GM19372 (cell line): ENCODE data around the gene AFDN.

Experiments used
- ATAC-seq: cut with Tn5 transposase; IDR thresholded peaks from one replicate; pipeline ENCODE4 v1.9.1; 2021; ENCODE audit warnings: mild to moderate bottlenecking, low read depth, moderate library complexity; ENCODE audit not compliant: unreplicated experiment

AFDN gene

DNA sequence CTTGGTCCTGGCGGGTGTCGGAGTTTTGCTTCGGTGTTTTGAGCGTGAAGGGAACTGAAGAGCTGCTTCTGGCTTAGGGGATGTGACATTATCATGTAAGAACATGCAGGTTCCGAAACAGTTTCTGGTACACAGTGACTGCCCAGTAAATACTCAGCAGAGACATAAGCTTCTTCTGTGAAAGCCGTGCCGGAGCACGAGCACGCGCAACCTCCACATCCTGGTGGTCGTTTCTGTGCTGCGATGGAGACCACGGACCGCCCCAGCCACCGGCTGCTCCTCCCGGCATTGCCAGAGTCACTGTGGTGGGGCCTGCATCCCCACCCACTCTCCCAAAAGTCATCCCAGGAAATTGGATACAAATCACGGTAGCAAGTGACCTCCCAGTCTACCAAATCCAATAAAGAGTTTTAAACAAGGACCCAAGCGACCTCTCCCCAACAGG, 189.5 kb downstream of the AFDN start:
- ATAC-seq: no peak

- ATAC-seq: no peak
Observed at GRCh38 chr6:168016721-168017525, 190.2 kb downstream of the AFDN start.

GRCh38 chr6:168017629-168018028, 190.9 kb downstream of the AFDN start:
- ATAC-seq: no peak

- ATAC-seq: no peak
Observed at GRCh38 chr6:168018664-168019063, 192.0 kb downstream of the AFDN start.

DNA sequence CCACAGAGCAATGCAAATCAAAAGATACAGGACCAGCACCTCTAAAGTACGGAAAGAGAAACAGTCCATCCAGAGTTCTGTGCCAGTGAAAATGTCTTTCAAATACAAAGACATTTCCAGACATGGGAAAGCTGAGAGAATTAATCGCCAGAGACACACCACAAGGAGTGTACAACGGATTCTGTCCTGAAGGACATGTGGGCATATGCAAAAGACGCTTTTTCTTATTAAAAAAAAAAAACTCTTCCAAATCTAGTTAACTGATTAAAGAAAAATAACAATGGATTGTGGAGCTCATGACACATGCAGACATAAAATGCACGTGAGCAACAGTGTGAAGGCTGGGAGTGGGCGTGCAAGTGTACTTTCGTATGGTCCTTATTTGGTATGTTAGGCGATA, 193.5 kb downstream of the AFDN start:
- ATAC-seq: no peak

GRCh38 chr6:168021581-168021980, 194.9 kb downstream of the AFDN start:
- no peak for ATAC-seq
